K562 (cell line): ENCODE results near the gene CRTAP. TPM values are rescaled to one million over a fixed set of nuclear protein-coding genes. Genes with fewer than 3 reads are reported as not detected.
"Not testable (repeated sequence)": the region's sequence is repeated elsewhere in the genome, so short reads cannot be mapped to it uniquely, and the experiment has no call there.

ENCODE experiments used
- ATAC-seq: fragments of 200-7000 bp; cut with Tn5 transposase; 3 replicates; pipeline ENCODE4 v1.9.1; 2020; ENCODE audit warnings: moderate library complexity
- BruUV-seq: library from RNA; stranded (reverse); fragments of 400-500 nt; replicated peaks from 2 replicates; lab custom pipeline; 2021; lab: Mats Ljungman, UMichigan
- CTCF ChIA-PET: fragments of 300-600 bp; formaldehyde crosslinking; extraction: SDS; loops from one replicate; lab custom pipeline; 2021; ENCODE audit warnings: low intra/inter-chr PET ratio; lab: Yijun Ruan, JAX
- POLR2A ChIA-PET: fragments of 300-600, 350-650 bp; sonication (Branson Sonifier 250); formaldehyde crosslinking; extraction: SDS; loops from one replicate; lab custom pipeline; 2021; ENCODE audit warnings: antibody characterized with exemption, inconsistent platforms; lab: Yijun Ruan, JAX
- DNase-seq, 4 experiments: peaks; one replicate each; pipeline versions ENCODE4 v3.0.0 to v3.0.0-alpha.2; 2011 to 2018; ENCODE audit warnings: low spot score in 3 of 4, mixed read lengths in 3 of 4; ENCODE audit errors: extremely low read depth in 1 of 4
- FAIRE-seq: peaks from 2 replicates; lab custom pipeline; 2011; peaks lifted over from hg19 to GRCh38; lab: Jason Lieb, UNC
- H2AFZ ChIP-seq: 2 replicates; pipeline ENCODE4 v1.6.0; 2011; ENCODE audit warnings: low read depth, low read length, control low read depth, inconsistent platforms
- H3K27ac ChIP-seq: fragments of 200-600 bp; 3 replicates; pipeline ENCODE4 v1.8.0; 2011; ENCODE audit warnings: low read depth, mild to moderate bottlenecking, control low read depth, inconsistent platforms, low read length, moderate library complexity, mixed read lengths; ENCODE audit errors: extremely low read depth
- H3K27me3 ChIP-seq, 2 experiments: fragments of 300-600 bp in 1 of 2; 2 replicates in 1 of 2; 3 replicates in 1 of 2; pipeline versions ENCODE4 v1.6.0 to v1.8.0; 2011; ENCODE audit warnings: inconsistent platforms in 2 of 2, low read length in 2 of 2, mild to moderate bottlenecking in 1 of 2, mixed read lengths in 1 of 2, moderate library complexity in 1 of 2; ENCODE audit not compliant: control insufficient read depth in 2 of 2, insufficient read depth in 2 of 2
- H3K36me3 ChIP-seq: fragments of 300-600 bp; 3 replicates; pipeline ENCODE4 v1.8.0; 2011; ENCODE audit warnings: mild to moderate bottlenecking, low read length, inconsistent platforms; ENCODE audit not compliant: control insufficient read depth, insufficient read depth
- H3K4me1 ChIP-seq, 2 experiments: fragments of 200-600 bp in 1 of 2; replicated peaks in 1 of 2; 2 replicates in 1 of 2; 3 replicates in 1 of 2; pipeline versions ENCODE4 v1.5.1 to v1.8.0; 2011; ENCODE audit warnings: inconsistent platforms in 2 of 2, low read length in 2 of 2, mild to moderate bottlenecking in 1 of 2, mixed read lengths in 1 of 2, moderate library complexity in 1 of 2; ENCODE audit not compliant: control insufficient read depth in 2 of 2, insufficient read depth in 2 of 2
- H3K4me2 ChIP-seq: 2 replicates; pipeline ENCODE4 v1.6.1; 2011; ENCODE audit warnings: low read length, control low read depth, inconsistent platforms, mixed read lengths; ENCODE audit not compliant: insufficient read depth
- H3K4me3 ChIP-seq: fragments of 200-600 bp; sonication (generic), shearing (Covaris generic); 2 replicates; pipeline ENCODE4 v1.5.1; 2016; ENCODE audit warnings: control low read depth, inconsistent platforms
- H3K79me2 ChIP-seq: fragments of 200-600 bp; 3 replicates; pipeline ENCODE4 v1.8.0; 2011; ENCODE audit warnings: low read length, inconsistent platforms; ENCODE audit not compliant: control insufficient read depth, insufficient read depth
- H3K9ac ChIP-seq, 2 experiments: 2 replicates each; pipeline versions ENCODE4 v1.6.0 to v1.6.1; 2011; ENCODE audit warnings: low read depth in 2 of 2, low read length in 2 of 2, control low read depth in 1 of 2, inconsistent platforms in 1 of 2, mild to moderate bottlenecking in 1 of 2, mixed read lengths in 1 of 2; ENCODE audit not compliant: insufficient read depth in 1 of 2
- H3K9me1 ChIP-seq: one replicate; pipeline ENCODE4 v1.6.0; 2011; ENCODE audit warnings: inconsistent platforms, mild to moderate bottlenecking, low read length, moderate library complexity; ENCODE audit not compliant: control insufficient read depth, insufficient read depth
- H3K9me3 ChIP-seq: replicated peaks from 2 replicates; pipeline ENCODE4 v1.5.1; 2011; ENCODE audit warnings: low read depth, low read length, inconsistent platforms; ENCODE audit not compliant: control insufficient read depth, insufficient read depth
- H4K20me1 ChIP-seq: replicated peaks from 2 replicates; pipeline ENCODE4 v1.6.1; 2011; ENCODE audit warnings: low read length, inconsistent platforms, mixed read lengths; ENCODE audit not compliant: control insufficient read depth, insufficient read depth
- WGBS: fragments of 100-300 bp; shearing (Covaris generic); methylation state at CpG from one replicate; pipeline ENCODE4 v1.1.6; 2016; ENCODE audit warnings: low coverage, mixed read lengths; ENCODE audit not compliant: insufficient coverage; ENCODE audit errors: missing lambda C conversion rate; 5-methylcytosine and 5-hydroxymethylcytosine counted together
- in situ Hi-C: fragments of 300-500 bp; cut with MboI; formaldehyde crosslinking; loops from 4 replicates; pipeline ENCODE4 v1.15.0; 2018; ENCODE audit warnings: inconsistent platforms, mixed read lengths
- intact Hi-C: fragments of 100-400 bp; cut with micrococcal nuclease; formaldehyde crosslinking; loops from 2 replicates; pipeline ENCODE4 v1.14.2; 2022
- polyA plus RNA-seq, 8 experiments: library from polyadenylated mRNA; depleted of rRNA in 4 of 8; stranded (reverse) in 5 of 8; unstranded in 3 of 8; fragments of >200 nt; fragmentation: Nextera tagmentation in 2 of 8; fragmentation: Illumina TruSeq in 1 of 8; extraction: Ambion mirVana in 2 of 8; extraction: Trizol in 1 of 8; gene quantifications; 2 replicates each; pipeline versions ENCODE4 v1.2.1 to v1.2.3, GENCODE V29; 2011 to 2014; ENCODE audit warnings: inconsistent platforms in 1 of 8, missing spikeins in 1 of 8
- total RNA-seq, 7 experiments: library from RNA; depleted of rRNA in 6 of 7; stranded (reverse); fragments of >200 nt in 6 of 7; fragmentation: Illumina TruSeq in 2 of 7; extraction: Trizol in 2 of 7; gene quantifications; 2 replicates each; pipeline versions ENCODE4 v1.2.1 to v1.2.3, GENCODE V29; 2011 to 2021; ENCODE audit warnings: low replicate concordance in 1 of 7
- TF ChIP-seq, protein P1 (sequence below): fragments of 250-450 bp; sonication (Bioruptor Pico); IDR thresholded peaks from 2 replicates; pipeline ENCODE4 v1.8.0; 2021; ENCODE audit warnings: mild to moderate bottlenecking, moderate library complexity
- TF ChIP-seq, protein P2 (sequence below): fragments of 450-650 bp; IDR thresholded peaks from 2 replicates; pipeline ENCODE4 v1.6.1; 2018; ENCODE audit not compliant: partially characterized antibody

The CRTAP gene
- total and polyA plus RNA-seq, 9 of the 15 experiments (the other 6 are each of a cell fraction or from before 2014, with no cell fraction given), result 10.0 to 121 (median 53.0) TPM

DNA sequence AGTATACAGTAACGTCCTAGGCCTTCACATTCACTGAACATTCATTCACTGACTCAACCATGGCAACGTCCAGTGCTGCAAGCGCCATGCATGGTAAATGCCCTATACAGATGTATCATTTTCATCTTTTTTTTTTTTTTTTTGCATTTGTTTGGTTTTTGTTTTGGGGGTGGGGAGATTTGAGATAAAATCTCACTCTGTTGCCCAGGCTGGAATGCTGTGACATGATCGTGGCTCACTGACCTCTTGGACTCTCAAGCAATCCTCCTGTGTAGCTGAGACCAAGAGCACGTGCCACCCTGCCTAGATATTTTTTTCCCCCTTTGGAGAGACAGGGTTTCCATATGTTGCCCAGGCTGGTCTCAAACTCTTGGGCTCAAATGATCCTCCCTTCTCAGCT, 67.4 kb downstream of the CRTAP start (continued):
- TF ChIP-seq, protein P1, sequence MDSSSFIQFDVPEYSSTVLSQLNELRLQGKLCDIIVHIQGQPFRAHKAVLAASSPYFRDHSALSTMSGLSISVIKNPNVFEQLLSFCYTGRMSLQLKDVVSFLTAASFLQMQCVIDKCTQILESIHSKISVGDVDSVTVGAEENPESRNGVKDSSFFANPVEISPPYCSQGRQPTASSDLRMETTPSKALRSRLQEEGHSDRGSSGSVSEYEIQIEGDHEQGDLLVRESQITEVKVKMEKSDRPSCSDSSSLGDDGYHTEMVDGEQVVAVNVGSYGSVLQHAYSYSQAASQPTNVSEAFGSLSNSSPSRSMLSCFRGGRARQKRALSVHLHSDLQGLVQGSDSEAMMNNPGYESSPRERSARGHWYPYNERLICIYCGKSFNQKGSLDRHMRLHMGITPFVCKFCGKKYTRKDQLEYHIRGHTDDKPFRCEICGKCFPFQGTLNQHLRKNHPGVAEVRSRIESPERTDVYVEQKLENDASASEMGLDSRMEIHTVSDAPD (CRISPR knock-in tag), result no peak

DNA sequence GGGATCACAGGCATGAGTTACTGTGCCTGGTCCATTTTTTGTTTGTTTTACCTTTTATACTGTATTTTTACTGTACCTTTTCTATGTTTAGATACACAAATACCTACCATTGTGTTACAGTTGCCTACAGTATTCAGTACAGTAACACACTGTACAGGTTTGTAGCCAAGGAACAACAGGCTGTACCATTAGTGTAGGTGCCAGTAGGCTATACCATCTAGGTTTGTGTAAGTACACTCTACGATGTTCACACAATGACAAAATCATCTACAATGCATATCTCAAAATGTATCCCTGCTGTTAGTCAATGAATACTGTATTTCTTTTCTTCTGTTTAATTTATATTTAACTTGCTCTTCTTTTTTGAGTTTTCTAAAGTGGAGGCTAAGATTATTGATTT, 67.8 kb downstream of the CRTAP start:
- TF ChIP-seq, protein P2, sequence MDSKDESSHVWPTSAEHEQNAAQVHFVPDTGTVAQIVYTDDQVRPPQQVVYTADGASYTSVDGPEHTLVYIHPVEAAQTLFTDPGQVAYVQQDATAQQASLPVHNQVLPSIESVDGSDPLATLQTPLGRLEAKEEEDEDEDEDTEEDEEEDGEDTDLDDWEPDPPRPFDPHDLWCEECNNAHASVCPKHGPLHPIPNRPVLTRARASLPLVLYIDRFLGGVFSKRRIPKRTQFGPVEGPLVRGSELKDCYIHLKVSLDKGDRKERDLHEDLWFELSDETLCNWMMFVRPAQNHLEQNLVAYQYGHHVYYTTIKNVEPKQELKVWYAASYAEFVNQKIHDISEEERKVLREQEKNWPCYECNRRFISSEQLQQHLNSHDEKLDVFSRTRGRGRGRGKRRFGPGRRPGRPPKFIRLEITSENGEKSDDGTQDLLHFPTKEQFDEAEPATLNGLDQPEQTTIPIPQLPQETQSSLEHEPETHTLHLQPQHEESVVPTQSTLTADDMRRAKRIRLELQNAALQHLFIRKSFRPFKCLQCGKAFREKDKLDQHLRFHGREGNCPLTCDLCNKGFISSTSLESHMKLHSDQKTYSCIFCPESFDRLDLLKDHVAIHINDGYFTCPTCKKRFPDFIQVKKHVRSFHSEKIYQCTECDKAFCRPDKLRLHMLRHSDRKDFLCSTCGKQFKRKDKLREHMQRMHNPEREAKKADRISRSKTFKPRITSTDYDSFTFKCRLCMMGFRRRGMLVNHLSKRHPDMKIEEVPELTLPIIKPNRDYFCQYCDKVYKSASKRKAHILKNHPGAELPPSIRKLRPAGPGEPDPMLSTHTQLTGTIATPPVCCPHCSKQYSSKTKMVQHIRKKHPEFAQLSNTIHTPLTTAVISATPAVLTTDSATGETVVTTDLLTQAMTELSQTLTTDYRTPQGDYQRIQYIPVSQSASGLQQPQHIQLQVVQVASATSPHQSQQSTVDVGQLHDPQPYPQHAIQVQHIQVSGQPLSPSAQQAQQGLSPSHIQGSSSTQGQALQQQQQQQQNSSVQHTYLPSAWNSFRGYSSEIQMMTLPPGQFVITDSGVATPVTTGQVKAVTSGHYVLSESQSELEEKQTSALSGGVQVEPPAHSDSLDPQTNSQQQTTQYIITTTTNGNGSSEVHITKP, result peak; percentile 65
- CTCF ChIA-PET, result interaction anchor here (0.6 kb wide), 1 partner anchor 1886 kb away, joined by 3 read pairs; no protein-coding TSS in a partner anchor
- H3K9ac ChIP-seq, intact Hi-C loops, FAIRE-seq, H3K4me2 ChIP-seq, BruUV-seq, H3K4me3 ChIP-seq, ATAC-seq, H3K36me3 ChIP-seq, DNase-seq, in situ Hi-C loops, H3K27ac ChIP-seq, H3K9me1 ChIP-seq, H4K20me1 ChIP-seq, H3K4me1 ChIP-seq, POLR2A ChIA-PET, H3K79me2 ChIP-seq, H3K9me3 ChIP-seq, H2AFZ ChIP-seq: not testable (repeated sequence)
- peaks cover 8 to 11% of the 10 kb centered on the region in 2 experiments; a peak in 4 of 5 replicates for H3K27me3 ChIP-seq
- 16% methylated on average over 1 of the region's 1 CpG for WGBS
